ENCODE data around the gene LAYN. TPM values are rescaled to one million over a fixed set of nuclear protein-coding genes. Genes with fewer than 3 reads are reported as not detected.

The LAYN gene
- total RNA-seq, 1 donor from 2014 or later: 5.3 TPM

GRCh38 chr11:111539426-111540113 lies 950 bp upstream of the LAYN start:
- Histone ChIP-seq H3K36me3 (ENCODE audit: control insufficient read depth, insufficient read depth, low read length) (no peaks in the 10 kb centered on the region), H3K27me3 (ENCODE audit: control insufficient read depth, insufficient read depth, low read length) (no peaks in the 10 kb centered on the region), H3K4me3 (ENCODE audit: low read depth, low read length) (no peak overlapping the region)
- TF ChIP-seq CTCF (IDR thresholded peaks at IDR 0.05; ENCODE audit: insufficient read depth, low read length, severe bottlenecking): no peak
- no peak for FAIRE-seq
- no peak for DNase-seq (ENCODE audit: low read depth)

- no peaks in the 10 kb centered on the region for H3K27me3 ChIP-seq (ENCODE audit: control insufficient read depth, insufficient read depth, low read length)
- peak overlapping the region; percentile 44 for H3K4me3 ChIP-seq (ENCODE audit: low read depth, low read length)
- FAIRE-seq (no peak), DNase-seq (ENCODE audit: low read depth) (no peak)
- no peaks in the 10 kb centered on the region for H3K36me3 ChIP-seq (ENCODE audit: control insufficient read depth, insufficient read depth, low read length)
- no peak for TF ChIP-seq CTCF (IDR thresholded peaks at IDR 0.05; ENCODE audit: insufficient read depth, low read length, severe bottlenecking)
Measured at GRCh38 chr11:111540937-111541253, 375 bp downstream of the LAYN start.

GRCh38 chr11:111541254-111542061 lies 938 bp downstream of the LAYN start:
- no peak for TF ChIP-seq CTCF (IDR thresholded peaks at IDR 0.05; ENCODE audit: insufficient read depth, low read length, severe bottlenecking)
- H3K27me3 ChIP-seq (ENCODE audit: control insufficient read depth, insufficient read depth, low read length): no peaks in the 10 kb centered on the region
- FAIRE-seq (no peak), DNase-seq (ENCODE audit: low read depth) (peak; percentile 58)
- no peaks in the 10 kb centered on the region for H3K36me3 ChIP-seq (ENCODE audit: control insufficient read depth, insufficient read depth, low read length)
- H3K4me3 ChIP-seq (ENCODE audit: low read depth, low read length): peak overlapping the region; percentile 44

- TF ChIP-seq CTCF (IDR thresholded peaks at IDR 0.05; ENCODE audit: insufficient read depth, low read length, severe bottlenecking): no peak
- no peaks in the 10 kb centered on the region for H3K27me3 ChIP-seq (ENCODE audit: control insufficient read depth, insufficient read depth, low read length)
- no peak for FAIRE-seq
- no peak overlapping the region for H3K4me3 ChIP-seq (ENCODE audit: low read depth, low read length)
- H3K36me3 ChIP-seq (ENCODE audit: control insufficient read depth, insufficient read depth, low read length): no peaks in the 10 kb centered on the region
- no peak for DNase-seq (ENCODE audit: low read depth)
Measured at GRCh38 chr11:111542606-111543275, 2.2 kb downstream of the LAYN start.

- H3K4me3 ChIP-seq (ENCODE audit: low read depth, low read length): no peak overlapping the region
- no peak for TF ChIP-seq CTCF (IDR thresholded peaks at IDR 0.05; ENCODE audit: insufficient read depth, low read length, severe bottlenecking)
- H3K36me3 ChIP-seq (ENCODE audit: control insufficient read depth, insufficient read depth, low read length): no peaks in the 10 kb centered on the region
- DNase-seq (ENCODE audit: low read depth): no peak
- no peaks in the 10 kb centered on the region for H3K27me3 ChIP-seq (ENCODE audit: control insufficient read depth, insufficient read depth, low read length)
- no peak for FAIRE-seq
Measured at GRCh38 chr11:111548525-111548924, 8.0 kb downstream of the LAYN start.

Data from bronchial epithelial cell (primary cell).